Fibroblast of skin of right biceps (primary cell): ENCODE results near the gene C22orf15.
A peak's percentile ranks its signal among the peaks of the same experiment; 100 is the strongest.
"Not testable (repeated sequence)": the region's sequence is repeated elsewhere in the genome, so short reads cannot be mapped to it uniquely, and the experiment has no call there.

Experiments used
- DNase-seq: peaks from one replicate; pipeline ENCODE4 v3.0.0-alpha.2; 2013

C22orf15 gene

GRCh38 chr22:23762842-23763578 is at the start of gene C22orf15:
Gene C22orf15 (plus strand): TSS chr22:23762990. CDS start chr22:23763307, 317 bp downstream.
- DNase-seq = peak; percentile 78

- no peak for DNase-seq
Observed at GRCh38 chr22:23713696-23714595, 48.8 kb upstream of the C22orf15 start.

GRCh38 chr22:23714596-23715578 is 47.9 kb upstream of the C22orf15 start:
- no peak for DNase-seq

GRCh38 chr22:23715806-23716375 is 46.9 kb upstream of the C22orf15 start:
- no peak for DNase-seq

GRCh38 chr22:23716811-23717801 is 45.7 kb upstream of the C22orf15 start:
- DNase-seq = peak; percentile 89

- no peak for DNase-seq
Observed at GRCh38 chr22:23718371-23719165, 44.2 kb upstream of the C22orf15 start.

- no peak for DNase-seq
Observed at GRCh38 chr22:23720855-23721254, 41.9 kb upstream of the C22orf15 start.

GRCh38 chr22:23722160-23722559 is 40.6 kb upstream of the C22orf15 start:
- DNase-seq = no peak

- DNase-seq = no peak
Observed at GRCh38 chr22:23722724-23723123, 40.1 kb upstream of the C22orf15 start.

- DNase-seq = not testable (repeated sequence)
Observed at GRCh38 chr22:23728108-23728507, 34.7 kb upstream of the C22orf15 start.

GRCh38 chr22:23737696-23738095 is 25.1 kb upstream of the C22orf15 start:
- DNase-seq = no peak

- no peak for DNase-seq
Observed at GRCh38 chr22:23742505-23743264, 20.1 kb upstream of the C22orf15 start.

- no peak for DNase-seq
Observed at GRCh38 chr22:23743303-23743705, 19.5 kb upstream of the C22orf15 start.

- DNase-seq = no peak
Observed at GRCh38 chr22:23744001-23744400, 18.8 kb upstream of the C22orf15 start.

GRCh38 chr22:23744485-23744884 is 18.3 kb upstream of the C22orf15 start:
- no peak for DNase-seq

GRCh38 chr22:23745791-23746190 is 17.0 kb upstream of the C22orf15 start:
- no peak for DNase-seq

GRCh38 chr22:23749841-23750301 is 12.9 kb upstream of the C22orf15 start:
- no peak for DNase-seq

GRCh38 chr22:23750367-23750713 is 12.4 kb upstream of the C22orf15 start:
- DNase-seq = no peak

GRCh38 chr22:23750714-23751440 is 11.9 kb upstream of the C22orf15 start, which contains the start of gene ZNF70:
Gene ZNF70 (minus strand): TSS chr22:23751112. CDS start chr22:23745140, 5,972 bp downstream.
- DNase-seq = peak; percentile 85
